BJ (cell line): ENCODE results near the gene PROM1. TPM values are rescaled to one million over a fixed set of nuclear protein-coding genes. Genes with fewer than 3 reads are reported as not detected.

Source experiments
- CTCF ChIA-PET: fragments of 350-600 bp; formaldehyde crosslinking; extraction: SDS; loops from one replicate; lab custom pipeline; 2021; ENCODE audit warnings: antibody characterized with exemption, inconsistent platforms; lab: Yijun Ruan, JAX
- POLR2A ChIA-PET: fragments of 300-600 bp; sonication (Branson Sonifier 250); formaldehyde crosslinking; extraction: SDS; loops from one replicate; lab custom pipeline; 2021; ENCODE audit warnings: antibody characterized with exemption; lab: Charles Lee
- DNase-seq: peaks from one replicate; pipeline ENCODE4 v3.0.0-alpha.2; 2011; ENCODE audit warnings: low read depth
- H3K27me3 ChIP-seq: 2 replicates; pipeline ENCODE4 v1.6.0; 2011; ENCODE audit warnings: low read length; ENCODE audit not compliant: control insufficient read depth, insufficient read depth
- H3K36me3 ChIP-seq: 2 replicates; pipeline ENCODE4 v1.5.1; 2011; ENCODE audit warnings: low read length; ENCODE audit not compliant: control insufficient read depth, insufficient read depth
- H3K4me3 ChIP-seq: 2 replicates; pipeline ENCODE4 v1.5.1; 2011; ENCODE audit warnings: low read depth, mild to moderate bottlenecking, control low read depth, low read length
- CTCF ChIP-seq: IDR thresholded peaks from 2 replicates; pipeline ENCODE4 v1.5.1; 2011; ENCODE audit warnings: low read depth, mild to moderate bottlenecking, control low read depth, inconsistent platforms, low read length, moderate library complexity; ENCODE audit not compliant: insufficient read depth
- polyA plus RNA-seq: library from polyadenylated mRNA; depleted of rRNA; stranded (reverse); fragments of >200 nt; gene quantifications from 2 replicates; pipeline ENCODE4 v1.2.3, GENCODE V29; 2011

PROM1 gene
- polyA plus RNA-seq, 1 experiment, result not detected

DNA sequence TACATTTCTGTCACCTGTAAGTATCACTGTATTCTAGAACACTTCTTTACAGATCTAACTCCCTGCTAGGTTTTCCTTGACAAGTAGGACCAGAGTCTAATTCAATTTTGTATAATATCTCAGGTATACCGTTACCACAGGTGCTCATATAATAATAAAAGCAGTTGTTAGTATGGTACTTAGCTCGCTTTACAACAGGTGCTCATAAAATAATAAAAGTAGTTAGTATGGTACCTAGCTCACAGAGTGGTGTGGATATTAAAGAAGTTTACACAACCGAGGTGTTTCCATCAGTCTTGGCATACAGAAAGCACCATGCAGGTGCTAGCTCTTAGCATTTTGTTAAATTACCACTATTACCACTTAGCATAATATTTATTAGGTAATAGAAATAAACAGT lies 88.0 kb downstream of the PROM1 start:
- POLR2A ChIA-PET, result no interaction called here
- DNase-seq, result no peak
- no peaks in the 10 kb centered on the region for H3K36me3 ChIP-seq
- H3K27me3 ChIP-seq, result peaks cover 6% of the 10 kb centered on the region; the same call in 1 of the 2 replicates
- CTCF ChIA-PET, result interaction anchor here (1.0 to 4.1 kb wide), 4 partner anchors 32 to 190 kb away, joined by 3 to 16 read pairs (median 4); no protein-coding TSS in a partner anchor
- TF ChIP-seq CTCF, result no peak
- no peak overlapping the region for H3K4me3 ChIP-seq

GRCh38 chr4:15992167-15992485 lies 91.7 kb downstream of the PROM1 start:
- Histone ChIP-seq H3K36me3 (no peaks in the 10 kb centered on the region), H3K4me3 (no peak overlapping the region), H3K27me3 (peaks cover 6% of the 10 kb centered on the region; the same call in 1 of the 2 replicates)
- DNase-seq, result no peak
- ChIA-PET CTCF (interaction anchor here (0.7 to 1.6 kb wide), 3 partner anchors 10 to 110 kb away, joined by 3 to 4 read pairs (median 3); partner anchors contain the start of gene FGFBP2), POLR2A (no interaction called here)
- no peak for TF ChIP-seq CTCF

- no peaks in the 10 kb centered on the region for H3K36me3 ChIP-seq
- ChIA-PET POLR2A (no interaction called here), CTCF (interaction anchor here (1.3 to 1.6 kb wide), 2 partner anchors 11 to 14 kb away, joined by 5 to 8 read pairs; no protein-coding TSS in a partner anchor)
- no peak for TF ChIP-seq CTCF
- no peak overlapping the region for H3K4me3 ChIP-seq
- DNase-seq, result no peak
- peaks cover 9% of the 10 kb centered on the region; the same call in 1 of the 2 replicates for H3K27me3 ChIP-seq
Observed at GRCh38 chr4:15990570-15991285, 93.1 kb downstream of the PROM1 start.

DNA sequence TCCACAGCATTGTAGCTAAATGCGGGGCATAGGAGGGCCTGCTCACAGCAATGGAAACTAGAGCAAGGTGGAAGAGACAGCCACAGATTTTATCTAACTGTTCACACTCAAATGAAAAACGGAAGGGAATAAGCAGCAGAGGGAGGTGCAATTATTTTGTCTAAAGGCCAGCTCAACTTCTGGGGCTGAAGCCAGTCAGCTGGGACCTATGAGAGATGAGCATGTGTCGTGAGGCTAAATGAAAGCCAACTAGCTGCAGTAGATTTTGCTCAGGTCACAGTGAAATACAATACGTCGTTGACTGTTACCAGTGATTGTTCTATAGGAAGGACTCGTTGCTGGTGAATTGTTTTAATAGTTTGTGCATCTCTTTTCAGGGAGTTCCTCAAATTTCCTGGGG lies 94.4 kb downstream of the PROM1 start:
- POLR2A ChIA-PET, result no interaction called here
- TF ChIP-seq CTCF, result no peak
- Histone ChIP-seq H3K36me3 (no peaks in the 10 kb centered on the region), H3K27me3 (peaks cover 11% of the 10 kb centered on the region; the same call in 1 of the 2 replicates), H3K4me3 (no peak overlapping the region)
- no peak for DNase-seq
- CTCF ChIA-PET, result no interaction called here

DNA sequence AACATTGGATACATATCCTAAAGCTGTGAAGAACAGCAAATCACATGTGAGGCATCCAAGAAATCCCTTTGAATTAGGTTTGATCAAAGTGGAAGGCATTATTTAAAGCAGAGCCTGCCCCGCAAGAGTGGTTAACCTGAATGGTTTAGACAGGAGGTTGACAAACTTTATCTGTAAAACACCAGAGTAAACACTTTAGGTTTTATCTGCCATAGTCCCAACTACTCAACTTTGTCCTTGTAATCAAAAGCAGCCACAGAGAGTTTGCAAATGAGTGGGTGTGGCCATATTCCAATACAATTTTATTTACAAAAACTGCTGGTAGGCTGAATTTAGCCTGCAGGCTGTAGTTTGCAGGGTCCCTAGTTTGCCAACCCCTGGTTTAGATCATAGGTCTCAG lies 95.6 kb downstream of the PROM1 start:
- Histone ChIP-seq H3K36me3 (no peaks in the 10 kb centered on the region), H3K27me3 (peaks cover 11% of the 10 kb centered on the region; the same call in 1 of the 2 replicates), H3K4me3 (no peak overlapping the region)
- no peak for DNase-seq
- ChIA-PET CTCF (interaction anchor here (2.7 kb wide), 1 partner anchor 13 kb away, joined by 14 read pairs; no protein-coding TSS in a partner anchor), POLR2A (no interaction called here)
- TF ChIP-seq CTCF, result no peak
